Right lobe of liver (tissue), 6 donors: Measurements from ENCODE around the gene PPP4R3A. TPM values are rescaled to one million over a fixed set of nuclear protein-coding genes. Genes with fewer than 3 reads are reported as not detected.
"Not testable (repeated sequence)": the region's sequence is repeated elsewhere in the genome, so short reads cannot be mapped to it uniquely, and the experiment has no call there.

ENCODE experiments used
- ATAC-seq, 4 donors: fragments of 200-7000 bp; cut with Tn5 transposase; one replicate each; pipeline ENCODE4 v1.9.1; 2020; ENCODE audit warnings: mild to moderate bottlenecking in 4 of 4, moderate library complexity in 4 of 4
- DNase-seq, 3 donors: peaks; one replicate each; pipeline ENCODE4 v3.0.0-alpha.2; 2020
- H3K27ac ChIP-seq, 3 donors: fragments of 200-600 bp; one replicate each; pipeline ENCODE4 v1.8.0; 2022
- H3K27me3 ChIP-seq, 2 donors: fragments of 200-600 bp; one replicate each; pipeline ENCODE4 v1.8.0; 2022
- H3K36me3 ChIP-seq, 4 donors: fragments of 200-600 bp; sonication (generic) in 1 of 4; one replicate each; pipeline versions ENCODE4 v1.5.1 to v1.8.0; 2017 to 2022; ENCODE audit warnings: control low read depth in 1 of 4
- H3K4me1 ChIP-seq, 4 donors: fragments of 200-600 bp; sonication (generic) in 1 of 4; one replicate each; pipeline versions ENCODE4 v1.5.1 to v1.8.0; 2017 to 2022; ENCODE audit warnings: control low read depth in 1 of 4
- H3K4me3 ChIP-seq, 3 donors: fragments of 200-600 bp; one replicate each; pipeline ENCODE4 v1.8.0; 2022
- H3K9me3 ChIP-seq, 4 donors: fragments of 200-600 bp; sonication (generic) in 1 of 4; one replicate each; pipeline versions ENCODE4 v1.5.1 to v1.8.0; 2017 to 2022; ENCODE audit warnings: control low read depth in 1 of 4
- POLR2A ChIP-seq: fragments of 450-650 bp; IDR thresholded peaks from one replicate; pipeline ENCODE4 v1.6.1; 2017; ENCODE audit warnings: antibody characterized with exemption, mild to moderate bottlenecking
- WGBS: methylation state at CpG from one replicate; pipeline ENCODE4 v1.1.6; 2018; ENCODE audit warnings: low coverage, low lambda C conversion rate; ENCODE audit not compliant: insufficient coverage; ENCODE audit errors: missing lambda C conversion rate; 5-methylcytosine and 5-hydroxymethylcytosine counted together
- intact Hi-C, 2 donors: fragments of 100-400 bp; cut with DNase I; formaldehyde crosslinking; loops; one replicate each; pipeline versions ENCODE4 v1.11.2 to v1.14.1; 2022
- total RNA-seq, 6 experiments: library from RNA; depleted of rRNA in 2 of 6; stranded (reverse); fragments of >200 nt in 2 of 6; fragmentation: NEBNext Ultra II Directional in 3 of 6; extraction: Animal tissue kit (Norgen Biotek cat#: 25700) in 3 of 6; gene quantifications; one replicate each; pipeline versions ENCODE4 v1.1.0 to v1.2.4, GENCODE V29; 2016 to 2023
- TF ChIP-seq, protein P1 (sequence below), 4 donors: fragments of 200-600 bp in 3 of 4; fragments of 450-650 bp in 1 of 4; IDR thresholded peaks; one replicate each; pipeline versions ENCODE4 v1.5.1 to v1.8.0; 2016 to 2022; ENCODE audit warnings: antibody characterized with exemption in 4 of 4, mild to moderate bottlenecking in 2 of 4
- donor health status: DM: no; HTN: yes; CAD: no.
- donor health status: DM: no; HTN: no; CAD: no.
- donor health status: DM: no; HTN: no; CAD: no.
- donor health status: DM: no; HTN: yes; CAD: no.
- donor health status: DM: no; HTN: yes; CAD: no.

PPP4R3A gene
- total RNA-seq, 6 experiments from 2014 or later: 30.5 to 45.9 (median 39.6) TPM

DNA sequence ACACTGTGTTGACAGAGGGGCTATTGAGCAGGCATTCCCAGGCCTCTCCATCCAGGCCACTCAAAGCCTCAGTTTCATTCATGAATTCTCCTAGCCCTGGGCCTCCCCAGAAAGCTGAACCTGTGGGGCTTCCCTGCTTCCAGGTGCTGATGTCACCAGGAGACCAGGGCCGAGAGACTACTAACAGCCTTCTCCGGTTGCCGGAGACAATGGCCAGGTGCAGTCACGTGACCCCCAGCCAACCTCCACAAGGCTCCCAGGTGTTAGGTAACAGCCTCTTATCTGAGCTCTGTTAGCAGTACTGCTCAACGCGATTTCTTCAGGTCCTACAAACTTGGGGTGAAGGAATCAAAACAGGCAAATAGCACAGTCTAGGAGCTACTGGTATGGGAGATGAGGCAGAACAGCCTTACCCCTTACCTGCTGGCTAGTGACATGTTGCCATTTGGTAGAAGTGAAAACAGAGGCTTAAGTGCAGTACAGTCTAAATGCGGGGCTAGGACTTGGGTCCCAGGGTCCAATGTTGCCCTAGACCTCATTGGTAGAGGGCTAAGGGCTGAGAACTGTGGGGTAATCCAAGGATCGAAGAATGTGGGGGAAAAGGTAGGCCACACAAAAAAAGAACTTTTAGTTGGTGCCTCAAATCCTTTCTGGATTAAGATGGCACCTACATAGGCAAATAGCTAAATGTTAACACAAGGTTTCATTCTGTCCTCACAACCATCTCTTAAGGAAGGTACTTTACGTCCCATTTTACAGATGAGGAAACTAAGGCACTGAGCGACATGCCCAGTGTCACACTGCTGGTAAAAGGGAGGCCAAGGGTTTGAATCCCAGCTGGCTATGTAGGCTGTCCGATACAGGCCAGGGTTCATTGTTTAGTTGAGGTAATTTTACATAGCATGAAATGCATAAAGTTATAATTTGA lies 96.3 kb downstream of the PPP4R3A start:
- DNase-seq: no peak
- Histone ChIP-seq H3K9me3 (no peaks in the 10 kb centered on the region), H3K4me3 (no peak overlapping the region), H3K4me1 (peaks cover 0 to 18% (median 0%) of the 10 kb centered on the region in 4 donors), H3K27me3 (no peaks in the 10 kb centered on the region), H3K27ac (no peak overlapping the region), H3K36me3 (no peaks in the 10 kb centered on the region)
- intact Hi-C loops: no loop called here
- TF ChIP-seq POLR2A: no peak
- TF ChIP-seq, protein P1, sequence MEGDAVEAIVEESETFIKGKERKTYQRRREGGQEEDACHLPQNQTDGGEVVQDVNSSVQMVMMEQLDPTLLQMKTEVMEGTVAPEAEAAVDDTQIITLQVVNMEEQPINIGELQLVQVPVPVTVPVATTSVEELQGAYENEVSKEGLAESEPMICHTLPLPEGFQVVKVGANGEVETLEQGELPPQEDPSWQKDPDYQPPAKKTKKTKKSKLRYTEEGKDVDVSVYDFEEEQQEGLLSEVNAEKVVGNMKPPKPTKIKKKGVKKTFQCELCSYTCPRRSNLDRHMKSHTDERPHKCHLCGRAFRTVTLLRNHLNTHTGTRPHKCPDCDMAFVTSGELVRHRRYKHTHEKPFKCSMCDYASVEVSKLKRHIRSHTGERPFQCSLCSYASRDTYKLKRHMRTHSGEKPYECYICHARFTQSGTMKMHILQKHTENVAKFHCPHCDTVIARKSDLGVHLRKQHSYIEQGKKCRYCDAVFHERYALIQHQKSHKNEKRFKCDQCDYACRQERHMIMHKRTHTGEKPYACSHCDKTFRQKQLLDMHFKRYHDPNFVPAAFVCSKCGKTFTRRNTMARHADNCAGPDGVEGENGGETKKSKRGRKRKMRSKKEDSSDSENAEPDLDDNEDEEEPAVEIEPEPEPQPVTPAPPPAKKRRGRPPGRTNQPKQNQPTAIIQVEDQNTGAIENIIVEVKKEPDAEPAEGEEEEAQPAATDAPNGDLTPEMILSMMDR (IDR thresholded peaks at IDR 0.05): no peak
- no peak for ATAC-seq
- 83% methylated on average over 8 of the region's 11 CpGs for WGBS

DNA sequence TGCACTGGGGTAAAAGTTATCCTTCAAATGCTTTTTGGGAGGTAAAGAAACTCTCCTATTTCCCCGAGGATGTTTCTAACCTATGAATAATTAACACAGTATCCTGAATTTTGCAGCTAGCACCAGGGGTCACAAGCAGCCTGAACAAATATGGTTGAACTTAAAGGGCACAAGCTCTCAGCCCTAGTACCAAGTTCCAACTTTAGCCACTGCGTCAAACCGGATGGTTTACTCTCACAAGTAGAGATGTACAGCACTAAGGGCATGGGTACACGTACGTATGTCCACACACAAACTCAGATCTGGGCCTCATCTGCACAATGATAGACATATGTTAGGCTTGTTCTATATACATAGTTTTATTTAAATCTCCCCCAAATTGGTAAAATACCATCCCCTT lies 97.2 kb downstream of the PPP4R3A start:
- 54% methylated on average over 5 of the region's 5 CpGs for WGBS
- DNase-seq (no peak), ATAC-seq (no peak)
- no peak overlapping the region for H3K27ac ChIP-seq
- H3K4me1 ChIP-seq: peaks cover 0 to 11% (median 0%) of the 10 kb centered on the region in 4 donors
- H3K9me3 ChIP-seq: no peaks in the 10 kb centered on the region
- H3K4me3 ChIP-seq: no peak overlapping the region
- no peak for TF ChIP-seq POLR2A
- TF ChIP-seq, protein P1 (IDR thresholded peaks at IDR 0.05): no peak
- no peaks in the 10 kb centered on the region for H3K36me3 ChIP-seq
- no peaks in the 10 kb centered on the region for H3K27me3 ChIP-seq
- intact Hi-C loops: no loop called here

DNA sequence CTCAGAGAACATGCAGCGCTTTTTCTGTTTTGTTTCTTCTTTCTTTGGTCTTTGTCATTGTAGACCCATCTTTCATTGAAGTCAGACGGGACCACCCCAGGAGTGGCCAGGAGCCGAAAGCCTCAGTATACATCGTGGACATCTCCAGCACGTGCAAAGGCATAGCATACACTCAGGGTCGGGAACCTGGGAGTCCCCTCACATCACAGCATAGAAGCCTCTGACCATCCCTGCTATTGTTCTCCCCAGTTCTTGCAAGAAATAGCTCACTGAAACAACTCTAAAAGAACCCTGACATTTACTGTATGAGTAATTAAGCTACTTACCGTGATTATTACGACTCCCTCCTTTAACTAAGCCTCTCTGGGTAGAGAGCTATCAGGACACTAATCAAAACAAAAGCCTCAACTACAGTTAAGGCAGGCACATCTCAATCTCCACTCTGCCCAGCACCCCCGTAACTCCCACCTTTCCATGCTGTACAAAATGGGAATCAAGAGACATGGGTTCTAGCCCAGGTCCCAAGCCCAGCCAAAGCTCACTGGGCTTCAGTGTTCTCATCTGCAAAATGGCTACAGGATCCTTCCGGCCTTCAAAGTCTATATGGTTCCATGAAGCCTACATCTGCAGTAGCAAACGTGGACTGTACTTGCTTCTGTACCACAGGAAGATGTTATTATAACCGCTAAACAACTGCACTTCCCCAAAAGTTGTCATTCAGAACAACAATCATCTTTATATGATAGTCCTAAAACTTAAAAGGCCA lies 99.2 kb downstream of the PPP4R3A start:
- Histone ChIP-seq H3K9me3 (no peaks in the 10 kb centered on the region), H3K27ac (no peak overlapping the region), H3K27me3 (no peaks in the 10 kb centered on the region), H3K36me3 (no peaks in the 10 kb centered on the region), H3K4me1 (peaks cover 0 to 11% (median 0%) of the 10 kb centered on the region in 4 donors), H3K4me3 (no peak overlapping the region)
- 77% methylated on average over 11 of the region's 12 CpGs for WGBS
- TF ChIP-seq, protein P1 (IDR thresholded peaks at IDR 0.05): no peak
- TF ChIP-seq POLR2A: no peak
- intact Hi-C loops: no loop called here
- DNase-seq (no peak), ATAC-seq (no peak)

DNA sequence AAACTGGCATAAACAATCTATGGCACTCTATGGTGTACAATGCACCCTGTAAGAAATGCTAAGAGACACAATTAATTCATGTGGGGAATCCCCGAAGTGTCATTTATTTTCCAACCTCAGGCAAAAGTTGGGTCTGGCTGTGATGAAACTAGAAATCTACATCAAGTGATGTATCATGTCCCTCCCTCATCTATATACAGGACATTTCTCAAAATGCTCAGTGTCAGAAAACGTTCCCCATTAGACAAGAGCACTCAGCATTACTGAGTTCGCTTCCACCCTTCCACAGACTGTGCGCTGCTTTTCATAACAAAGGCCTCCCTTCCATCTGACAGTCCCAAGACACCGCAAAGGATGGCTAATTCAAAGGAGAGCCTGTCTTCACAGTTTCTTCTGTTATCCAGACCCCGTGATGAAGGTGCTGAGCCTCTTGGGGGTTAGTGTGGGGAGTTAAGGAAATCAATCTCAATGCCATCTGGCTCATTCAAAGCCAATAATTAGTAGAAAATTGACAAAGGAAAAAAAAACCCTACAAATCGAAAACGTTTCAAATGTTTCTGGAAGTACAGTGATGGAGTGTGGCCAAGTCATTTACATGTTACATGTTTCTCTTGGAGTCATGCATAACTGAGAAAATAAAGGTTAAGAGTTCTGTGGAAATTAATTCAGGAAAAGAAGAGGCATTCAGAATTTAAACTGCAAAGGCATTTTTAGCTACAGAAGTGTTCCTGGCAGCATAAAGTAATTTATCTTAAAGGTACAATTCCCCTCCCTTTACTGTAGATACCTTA lies 100.0 kb downstream of the PPP4R3A start:
- H3K4me1 ChIP-seq: peaks cover 0 to 11% (median 0%) of the 10 kb centered on the region in 4 donors

DNA sequence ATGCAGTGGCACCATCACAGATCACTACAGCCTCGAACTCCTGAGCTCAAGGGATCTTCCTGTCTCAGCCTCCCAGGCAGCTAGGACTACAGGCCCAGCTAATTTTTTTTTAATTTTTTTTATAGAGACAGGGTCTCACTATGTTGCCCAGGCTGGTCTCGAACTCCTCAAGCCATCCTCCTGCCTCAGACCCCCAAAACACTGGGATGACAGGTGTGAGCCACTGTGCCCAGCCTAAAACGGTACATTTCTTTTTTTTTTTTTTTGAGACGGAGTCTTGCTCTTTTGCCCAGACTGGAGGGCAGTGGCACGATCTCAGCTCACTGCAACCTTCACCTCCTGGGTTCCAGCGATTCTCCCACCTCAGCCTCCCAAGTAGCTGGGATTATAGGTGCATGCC lies 100.9 kb downstream of the PPP4R3A start:
- WGBS: 80% methylated on average over 5 of the region's 6 CpGs
- peaks cover 0 to 11% (median 0%) of the 10 kb centered on the region in 4 donors for H3K4me1 ChIP-seq
- H3K36me3 ChIP-seq, H3K27ac ChIP-seq, DNase-seq, H3K4me3 ChIP-seq, ATAC-seq, intact Hi-C loops, H3K27me3 ChIP-seq, H3K9me3 ChIP-seq: not testable (repeated sequence)

More for the DNA sequence above, 100.0 kb downstream of the PPP4R3A start:
- intact Hi-C loops: no loop called here
- ATAC-seq: no peak
- H3K27ac ChIP-seq: no peak overlapping the region
- no peaks in the 10 kb centered on the region for H3K36me3 ChIP-seq
- 50% methylated on average over 7 of the region's 8 CpGs for WGBS
- no peaks in the 10 kb centered on the region for H3K27me3 ChIP-seq
- no peaks in the 10 kb centered on the region for H3K9me3 ChIP-seq
- no peak for DNase-seq
- no peak overlapping the region for H3K4me3 ChIP-seq
- no peak for TF ChIP-seq POLR2A
- TF ChIP-seq, protein P1 (IDR thresholded peaks at IDR 0.05): no peak
